Coronary artery (tissue), 2 donors: ENCODE data around the gene PXDN.
"Not testable (repeated sequence)": the region's sequence is repeated elsewhere in the genome, so short reads cannot be mapped to it uniquely, and the experiment has no call there.

Experiments
- DNase-seq: peaks from one replicate; pipeline ENCODE4 v3.0.0-alpha.2; 2017; ENCODE audit warnings: low spot score
- H3K27ac ChIP-seq, 2 donors: fragments of 200-600 bp; sonication (generic); one replicate each; pipeline ENCODE4 v1.5.1; 2016 to 2019
- H3K4me3 ChIP-seq: fragments of 200-600 bp; sonication (generic); 2 replicates; pipeline ENCODE4 v1.5.1; 2016; ENCODE audit warnings: mild to moderate bottlenecking, moderate library complexity
- TF ChIP-seq, protein P1 (sequence below): fragments of 200-600 bp; sonication (generic); IDR thresholded peaks from one replicate; pipeline ENCODE4 v1.5.1; 2019; ENCODE audit warnings: antibody characterized with exemption

PXDN gene

DNA sequence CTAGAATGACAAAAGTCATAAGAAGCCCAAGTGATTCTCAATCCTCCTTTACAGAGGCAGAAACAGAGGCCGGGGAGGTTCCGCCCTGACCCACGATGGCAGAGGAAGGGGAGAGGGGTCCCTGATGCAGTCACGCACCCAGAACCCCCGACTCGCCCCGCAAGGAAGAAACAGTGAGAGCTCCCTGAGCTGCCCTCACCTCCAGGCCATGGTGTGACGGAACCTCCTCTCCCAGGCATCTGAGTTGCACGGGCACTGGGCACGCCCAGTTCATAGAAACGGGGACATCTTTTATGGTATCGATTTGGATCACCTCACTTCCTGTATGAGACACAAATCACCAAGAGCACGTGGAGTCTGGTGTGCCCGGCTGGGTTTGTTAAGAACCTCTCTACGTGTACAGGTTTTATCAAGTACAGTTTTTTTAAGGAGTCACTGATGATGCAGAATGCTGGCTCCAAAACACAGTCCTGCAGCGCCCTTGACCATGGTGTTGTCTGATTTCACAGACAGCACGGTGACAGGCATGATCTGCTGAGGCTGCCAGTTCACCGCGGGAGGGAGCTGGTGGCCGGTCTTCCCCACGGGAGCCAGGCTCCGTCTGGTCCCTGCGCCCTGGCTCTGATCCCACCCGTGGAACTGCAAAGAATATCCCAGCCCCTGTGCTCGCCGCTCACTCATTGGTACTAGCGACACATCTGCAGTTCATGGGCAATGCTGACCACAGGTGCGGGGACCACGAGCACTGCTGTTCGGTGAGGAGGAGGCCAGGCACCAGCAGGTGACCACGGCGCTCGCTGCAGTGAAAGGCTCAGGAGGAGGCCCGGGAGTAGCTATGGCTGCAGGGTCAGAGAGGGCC lies 35.6 kb downstream of the PXDN start:
- peak overlapping the region; percentile 36 to 79 for H3K27ac ChIP-seq
- TF ChIP-seq, protein P1, sequence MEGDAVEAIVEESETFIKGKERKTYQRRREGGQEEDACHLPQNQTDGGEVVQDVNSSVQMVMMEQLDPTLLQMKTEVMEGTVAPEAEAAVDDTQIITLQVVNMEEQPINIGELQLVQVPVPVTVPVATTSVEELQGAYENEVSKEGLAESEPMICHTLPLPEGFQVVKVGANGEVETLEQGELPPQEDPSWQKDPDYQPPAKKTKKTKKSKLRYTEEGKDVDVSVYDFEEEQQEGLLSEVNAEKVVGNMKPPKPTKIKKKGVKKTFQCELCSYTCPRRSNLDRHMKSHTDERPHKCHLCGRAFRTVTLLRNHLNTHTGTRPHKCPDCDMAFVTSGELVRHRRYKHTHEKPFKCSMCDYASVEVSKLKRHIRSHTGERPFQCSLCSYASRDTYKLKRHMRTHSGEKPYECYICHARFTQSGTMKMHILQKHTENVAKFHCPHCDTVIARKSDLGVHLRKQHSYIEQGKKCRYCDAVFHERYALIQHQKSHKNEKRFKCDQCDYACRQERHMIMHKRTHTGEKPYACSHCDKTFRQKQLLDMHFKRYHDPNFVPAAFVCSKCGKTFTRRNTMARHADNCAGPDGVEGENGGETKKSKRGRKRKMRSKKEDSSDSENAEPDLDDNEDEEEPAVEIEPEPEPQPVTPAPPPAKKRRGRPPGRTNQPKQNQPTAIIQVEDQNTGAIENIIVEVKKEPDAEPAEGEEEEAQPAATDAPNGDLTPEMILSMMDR: no peak
- peak overlapping the region; percentile 57 for H3K4me3 ChIP-seq
- DNase-seq: peak; percentile 75

DNA sequence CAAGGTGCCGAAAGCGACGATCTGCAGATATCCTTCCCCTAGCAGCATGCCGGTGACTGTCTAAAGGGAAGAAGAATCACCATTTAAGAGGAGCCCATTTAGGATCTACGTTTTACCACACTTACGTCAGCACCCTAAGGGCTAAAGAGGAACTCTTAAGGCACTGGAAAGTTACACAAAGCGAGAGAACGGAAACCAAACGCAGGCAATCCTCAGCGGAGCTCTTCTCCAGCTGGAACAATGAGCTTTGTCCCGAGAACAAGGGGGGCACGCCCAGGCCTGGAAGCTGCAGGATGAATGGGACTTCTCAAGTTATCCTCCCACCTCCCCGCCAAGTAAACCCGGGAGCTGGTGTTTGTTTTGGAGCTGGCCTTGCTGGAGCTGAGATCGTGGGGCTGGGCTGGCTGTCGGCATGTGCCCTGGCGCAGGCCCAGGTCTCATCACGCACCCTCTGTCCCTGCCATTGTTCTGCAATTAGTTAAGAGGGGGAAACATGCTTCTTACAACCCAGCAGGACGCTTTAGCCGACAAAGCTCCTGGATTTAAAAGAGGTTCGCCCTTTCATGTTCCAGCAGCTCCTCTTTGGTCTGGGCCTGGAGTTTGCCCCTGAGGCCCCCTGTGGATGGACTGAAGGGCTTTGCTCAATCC lies 36.4 kb downstream of the PXDN start:
- peak; percentile 88 for DNase-seq
- TF ChIP-seq, protein P1: no peak
- Histone ChIP-seq H3K4me3 (peak overlapping the region; percentile 57), H3K27ac (peak overlapping the region; percentile 36 to 79)

DNA sequence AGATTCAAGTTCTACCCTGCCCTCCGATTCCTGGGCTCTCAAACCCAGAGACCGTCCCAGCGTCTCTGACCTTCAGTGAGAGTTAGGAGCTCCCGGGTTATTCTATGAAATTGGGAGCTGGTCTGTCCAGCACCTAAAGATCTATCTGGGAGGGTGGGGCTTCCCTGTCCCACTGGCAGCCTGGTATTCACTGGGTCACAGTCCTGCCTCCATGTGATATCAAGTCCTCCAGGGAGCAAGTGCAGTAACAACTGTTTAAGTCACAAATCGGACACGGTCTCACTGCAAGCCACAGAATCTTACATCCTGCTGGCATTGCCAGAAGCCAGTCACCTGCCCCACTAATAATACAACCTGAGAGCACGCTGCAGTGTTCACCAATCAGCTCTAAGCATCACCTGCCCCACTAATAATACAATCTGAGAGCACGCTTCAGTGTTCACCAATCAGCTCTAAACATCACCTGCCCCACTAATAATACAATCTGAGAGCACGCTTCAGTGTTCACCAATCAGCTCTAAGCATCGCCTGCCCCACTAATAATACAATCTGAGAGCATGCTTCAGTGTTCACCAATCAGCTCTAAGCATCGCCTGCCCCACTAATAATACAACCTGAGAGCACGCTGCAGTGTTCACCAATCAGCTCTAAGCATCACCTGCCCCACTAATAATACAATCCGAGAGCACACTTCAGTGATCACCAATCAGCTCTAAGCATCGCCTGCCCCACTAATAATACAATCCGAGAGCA lies 38.0 kb downstream of the PXDN start:
- DNase-seq, H3K27ac ChIP-seq, H3K4me3 ChIP-seq: not testable (repeated sequence)

DNA sequence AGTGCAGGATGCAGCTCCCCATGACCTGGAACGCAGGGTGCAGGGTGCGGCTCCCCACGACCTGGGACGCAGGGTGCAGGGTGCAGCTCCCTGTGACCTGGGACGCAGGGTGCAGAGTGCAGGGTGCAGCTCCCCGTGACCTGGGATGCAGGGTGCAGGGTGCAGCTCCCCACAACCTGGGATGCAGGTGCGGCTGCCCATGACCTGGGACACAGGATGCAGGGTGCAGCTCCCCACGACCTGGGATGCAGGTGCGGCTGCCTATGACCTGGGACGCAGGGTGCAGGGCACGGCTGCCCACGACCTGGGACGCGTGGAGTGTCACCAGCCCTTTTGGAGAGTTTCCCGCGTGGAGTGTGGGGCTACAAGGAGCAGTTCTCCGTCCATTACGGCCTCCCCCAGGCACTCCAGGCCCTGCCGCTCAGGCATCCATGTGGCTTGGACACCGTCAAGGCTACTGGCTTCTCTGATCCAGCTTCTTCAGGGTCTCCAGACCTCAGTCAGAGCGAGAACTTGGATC lies 38.7 kb downstream of the PXDN start:
- no peak for DNase-seq
- H3K4me3 ChIP-seq: no peak overlapping the region
- H3K27ac ChIP-seq: no peak overlapping the region
- TF ChIP-seq, protein P1: no peak

DNA sequence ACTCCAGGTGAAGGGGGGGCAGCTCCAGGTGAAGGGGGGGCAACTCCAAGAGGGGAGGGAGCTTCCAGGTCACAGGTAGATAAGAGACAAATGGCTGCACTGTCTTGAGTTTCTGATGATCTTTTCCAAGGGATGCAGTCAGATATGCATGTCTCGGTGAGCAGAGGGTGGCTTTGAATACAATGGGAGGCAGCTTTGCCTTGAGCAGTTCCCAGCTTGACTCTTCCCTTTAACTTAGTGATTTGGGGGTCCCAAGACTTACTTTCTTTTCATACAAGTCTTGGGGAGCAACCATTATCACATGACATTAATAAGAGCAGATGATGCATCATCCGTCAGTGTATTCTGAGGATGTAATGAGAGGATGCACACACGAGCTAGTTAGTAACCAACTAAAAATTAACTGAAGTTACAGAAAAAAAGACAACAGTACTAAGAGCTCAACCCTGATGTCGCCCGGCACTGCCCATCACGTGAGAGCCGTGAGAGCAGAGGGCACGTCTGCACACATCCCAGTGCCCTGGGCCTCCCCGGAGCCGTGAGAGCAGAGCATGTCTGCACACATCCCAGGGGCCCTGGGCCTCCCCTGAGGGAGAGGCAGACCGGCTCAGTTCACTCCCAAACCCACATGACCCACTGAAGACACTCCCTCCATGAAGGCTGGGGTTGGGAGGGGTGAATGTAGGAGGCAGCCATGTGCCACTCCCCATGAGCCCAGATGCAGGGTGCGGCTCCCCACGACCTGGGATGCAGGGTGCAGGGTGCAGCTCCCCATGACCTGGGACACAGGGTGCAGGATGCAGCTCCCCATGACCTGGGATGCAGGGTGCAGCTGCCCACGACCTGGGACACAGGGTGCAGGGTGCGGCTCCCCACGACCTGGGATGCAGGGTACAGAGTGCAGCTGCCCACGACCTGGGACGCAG lies 39.4 kb downstream of the PXDN start:
- DNase-seq: no peak
- Histone ChIP-seq H3K27ac (no peak overlapping the region), H3K4me3 (no peak overlapping the region)
- TF ChIP-seq, protein P1: no peak

- H3K4me3 ChIP-seq: no peak overlapping the region
- TF ChIP-seq, protein P1: no peak
- no peak overlapping the region for H3K27ac ChIP-seq
- DNase-seq: no peak
These were observed 42.1 kb downstream of the PXDN start for GRCh38 chr2:1702186-1702565.
